ENCODE data around the gene CCNG1. TPM values are rescaled to one million over a fixed set of nuclear protein-coding genes. Genes with fewer than 3 reads are reported as not detected.

CCNG1 gene
- total RNA-seq, 1 experiment from 2014 or later = 70.0 TPM

DNA sequence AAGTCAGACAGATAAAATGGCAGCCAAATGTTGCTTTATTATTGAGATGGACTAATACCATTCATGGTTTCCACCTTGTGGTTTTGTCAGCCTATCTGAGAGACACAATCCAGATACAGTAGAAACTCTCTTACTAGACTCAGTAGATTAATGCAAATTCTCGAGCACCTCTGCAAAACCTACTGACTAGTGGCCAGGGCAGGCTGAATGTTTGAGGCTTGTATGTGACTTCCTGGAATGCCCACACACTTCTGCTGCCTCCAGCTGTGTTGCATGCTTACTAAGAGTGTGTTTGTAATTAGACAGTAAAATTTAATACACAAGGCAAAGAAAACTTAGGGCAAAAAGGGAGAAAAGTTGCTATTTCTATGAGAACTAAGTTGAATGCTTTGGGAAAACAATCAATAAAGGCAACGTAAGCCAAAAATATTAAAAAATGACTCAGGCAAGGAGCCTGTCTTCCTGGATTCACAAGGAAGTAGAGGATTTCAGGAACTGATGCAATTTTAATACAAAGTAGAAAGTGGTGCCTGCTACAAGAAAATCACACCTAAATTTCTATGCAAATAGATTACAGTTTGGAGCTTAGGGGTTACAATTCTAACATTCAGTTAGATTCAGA lies 30.2 kb upstream of the CCNG1 start:
- Histone ChIP-seq H3F3A (ENCODE audit: low read length, unreplicated experiment) (no peaks in the 10 kb centered on the region), H4K20me1 (ENCODE audit: low read length) (no peaks in the 10 kb centered on the region), H3K4me1 (ENCODE audit: insufficient read depth, low read length) (peaks cover 14% of the 10 kb centered on the region), H3K4me3 (ENCODE audit: low read length) (no peak overlapping the region), H3K4me2 (ENCODE audit: low read length) (peak overlapping the region; percentile 12; the same call in 1 of the 2 replicates), H3K27me3 (ENCODE audit: low read length) (no peaks in the 10 kb centered on the region), H2AFZ (ENCODE audit: low read length) (peak overlapping the region; percentile 47; the same call in 1 of the 2 replicates), H3K79me2 (ENCODE audit: low read length) (no peaks in the 10 kb centered on the region), H3K9ac (ENCODE audit: low read length) (no peak overlapping the region), H3K9me3 (ENCODE audit: low read length) (no peaks in the 10 kb centered on the region), H3K27ac (ENCODE audit: low read length) (peak overlapping the region; percentile 28), H3K36me3 (ENCODE audit: low read depth, low read length) (no peaks in the 10 kb centered on the region), H3K9me2 (replicated peaks; ENCODE audit: low read length) (no peaks in the 10 kb centered on the region)
- CTCF ChIA-PET = interaction anchor here (0.6 to 1.5 kb wide), 2 partner anchors 56 to 61 kb away, joined by 4 to 5 read pairs; no protein-coding TSS in a partner anchor
- no peak for TF ChIP-seq EZH2 (IDR thresholded peaks at IDR 0.05; ENCODE audit: low read length, unreplicated experiment)
- no peak for TF ChIP-seq CTCF (conservative IDR thresholded peaks at IDR 0.05; ENCODE audit: low read depth, low read length)
- no peak for TF ChIP-seq EZH2phosphoT487 (IDR thresholded peaks at IDR 0.05; ENCODE audit: borderline replicate concordance, low read length)
- intact Hi-C loops (cut with micrococcal nuclease) = loop anchor here (1.0 to 10.0 kb wide), 3 partner anchors 28 to 1865 kb away; no protein-coding TSS in a partner anchor
- ATAC-seq (peak; percentile 67), DNase-seq (peak; percentile 41)
- POLR2A ChIA-PET (ENCODE audit: unreplicated experiment) = no interaction called here
- no TSS peak for BruUV-seq (replicated peaks)

- Histone ChIP-seq H3K4me3 (ENCODE audit: low read length) (peak overlapping the region; percentile 39; the same call in 1 of the 2 replicates), H3K27ac (ENCODE audit: low read length) (no peak overlapping the region), H3K9ac (ENCODE audit: low read length) (no peak overlapping the region), H3F3A (ENCODE audit: low read length, unreplicated experiment) (no peaks in the 10 kb centered on the region), H3K79me2 (ENCODE audit: low read length) (no peaks in the 10 kb centered on the region), H4K20me1 (ENCODE audit: low read length) (no peaks in the 10 kb centered on the region), H3K9me3 (ENCODE audit: low read length) (no peaks in the 10 kb centered on the region), H3K36me3 (ENCODE audit: low read depth, low read length) (no peaks in the 10 kb centered on the region), H3K27me3 (ENCODE audit: low read length) (no peaks in the 10 kb centered on the region), H2AFZ (ENCODE audit: low read length) (peak overlapping the region; percentile 32), H3K4me1 (ENCODE audit: insufficient read depth, low read length) (peaks cover 14% of the 10 kb centered on the region), H3K4me2 (ENCODE audit: low read length) (peak overlapping the region; percentile 68), H3K9me2 (replicated peaks; ENCODE audit: low read length) (no peaks in the 10 kb centered on the region)
- BruUV-seq (replicated peaks) = no TSS peak
- DNase-seq (peak; percentile 71), ATAC-seq (peak; percentile 76)
- peak; percentile 98 for TF ChIP-seq CTCF (conservative IDR thresholded peaks at IDR 0.05; ENCODE audit: low read depth, low read length)
- no peak for TF ChIP-seq EZH2phosphoT487 (IDR thresholded peaks at IDR 0.05; ENCODE audit: borderline replicate concordance, low read length)
- CTCF ChIA-PET = interaction anchor here (0.8 to 1.4 kb wide), 4 partner anchors 61 to 1199 kb away, joined by 3 to 14 read pairs (median 6); no protein-coding TSS in a partner anchor
- intact Hi-C loops (cut with micrococcal nuclease) = loop anchor here (1.0 to 10.0 kb wide), 7 partner anchors 61 to 1866 kb away; no protein-coding TSS in a partner anchor
- POLR2A ChIA-PET (ENCODE audit: unreplicated experiment) = interaction anchor here (0.7 kb wide), 1 partner anchor 52 kb away, joined by 5 read pairs; the partner anchor contains the start of gene NUDCD2
These were observed 29.0 kb upstream of the CCNG1 start for GRCh38 chr5:163408311-163408923.
